ENCODE results near the gene TTC13. TPM values are rescaled to one million over a fixed set of nuclear protein-coding genes. Genes with fewer than 3 reads are reported as not detected.

TTC13 gene
- total RNA-seq, 1 donor: 15.1 TPM

GRCh38 chr1:231021540-231022031 is 42.9 kb upstream of the TTC13 start:
- no peak for DNase-seq (ENCODE audit: low read depth)
- H3K4me3 ChIP-seq (ENCODE audit: low read depth, low read length): no peak overlapping the region
- no peak for TF ChIP-seq CTCF (IDR thresholded peaks at IDR 0.05; ENCODE audit: insufficient read depth, low read length)

- TF ChIP-seq CTCF (IDR thresholded peaks at IDR 0.05; ENCODE audit: insufficient read depth, low read length): no peak
- no peak for DNase-seq (ENCODE audit: low read depth)
- H3K4me3 ChIP-seq (ENCODE audit: low read depth, low read length): no peak overlapping the region
These were observed 42.2 kb upstream of the TTC13 start for GRCh38 chr1:231020816-231021215.

GRCh38 chr1:231020139-231020601 is 41.5 kb upstream of the TTC13 start:
- TF ChIP-seq CTCF (IDR thresholded peaks at IDR 0.05; ENCODE audit: insufficient read depth, low read length): no peak
- no peak overlapping the region for H3K4me3 ChIP-seq (ENCODE audit: low read depth, low read length)
- DNase-seq (ENCODE audit: low read depth): no peak

GRCh38 chr1:231019711-231020110 is 41.0 kb upstream of the TTC13 start:
- no peak overlapping the region for H3K4me3 ChIP-seq (ENCODE audit: low read depth, low read length)

GRCh38 chr1:231016966-231017365 is 38.3 kb upstream of the TTC13 start:
- H3K4me3 ChIP-seq (ENCODE audit: low read depth, low read length): no peak overlapping the region
- DNase-seq (ENCODE audit: low read depth): no peak
- TF ChIP-seq CTCF (IDR thresholded peaks at IDR 0.05; ENCODE audit: insufficient read depth, low read length): no peak

More at GRCh38 chr1:231019711-231020110, 41.0 kb upstream of the TTC13 start:
- DNase-seq (ENCODE audit: low read depth): no peak
- no peak for TF ChIP-seq CTCF (IDR thresholded peaks at IDR 0.05; ENCODE audit: insufficient read depth, low read length)

- TF ChIP-seq CTCF (IDR thresholded peaks at IDR 0.05; ENCODE audit: insufficient read depth, low read length): no peak
- no peak for DNase-seq (ENCODE audit: low read depth)
These were observed 37.6 kb upstream of the TTC13 start for GRCh38 chr1:231016234-231016633.

GRCh38 chr1:231013391-231014015 is 34.8 kb upstream of the TTC13 start:
- TF ChIP-seq CTCF (IDR thresholded peaks at IDR 0.05; ENCODE audit: insufficient read depth, low read length): no peak
- no peak for DNase-seq (ENCODE audit: low read depth)
- no peak overlapping the region for H3K4me3 ChIP-seq (ENCODE audit: low read depth, low read length)

More at GRCh38 chr1:231016234-231016633, 37.6 kb upstream of the TTC13 start:
- no peak overlapping the region for H3K4me3 ChIP-seq (ENCODE audit: low read depth, low read length)
